GM04503 (cell line): ENCODE measurements around the gene RPP40.
"Not testable (repeated sequence)": the region's sequence is repeated elsewhere in the genome, so short reads cannot be mapped to it uniquely, and the experiment has no call there.

Experiments used
- DNase-seq: peaks from one replicate; pipeline ENCODE4 v3.0.0-alpha.2; 2012; ENCODE audit warnings: low read depth

Gene RPP40, protein sequence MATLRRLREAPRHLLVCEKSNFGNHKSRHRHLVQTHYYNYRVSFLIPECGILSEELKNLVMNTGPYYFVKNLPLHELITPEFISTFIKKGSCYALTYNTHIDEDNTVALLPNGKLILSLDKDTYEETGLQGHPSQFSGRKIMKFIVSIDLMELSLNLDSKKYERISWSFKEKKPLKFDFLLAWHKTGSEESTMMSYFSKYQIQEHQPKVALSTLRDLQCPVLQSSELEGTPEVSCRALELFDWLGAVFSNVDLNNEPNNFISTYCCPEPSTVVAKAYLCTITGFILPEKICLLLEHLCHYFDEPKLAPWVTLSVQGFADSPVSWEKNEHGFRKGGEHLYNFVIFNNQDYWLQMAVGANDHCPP

DNA sequence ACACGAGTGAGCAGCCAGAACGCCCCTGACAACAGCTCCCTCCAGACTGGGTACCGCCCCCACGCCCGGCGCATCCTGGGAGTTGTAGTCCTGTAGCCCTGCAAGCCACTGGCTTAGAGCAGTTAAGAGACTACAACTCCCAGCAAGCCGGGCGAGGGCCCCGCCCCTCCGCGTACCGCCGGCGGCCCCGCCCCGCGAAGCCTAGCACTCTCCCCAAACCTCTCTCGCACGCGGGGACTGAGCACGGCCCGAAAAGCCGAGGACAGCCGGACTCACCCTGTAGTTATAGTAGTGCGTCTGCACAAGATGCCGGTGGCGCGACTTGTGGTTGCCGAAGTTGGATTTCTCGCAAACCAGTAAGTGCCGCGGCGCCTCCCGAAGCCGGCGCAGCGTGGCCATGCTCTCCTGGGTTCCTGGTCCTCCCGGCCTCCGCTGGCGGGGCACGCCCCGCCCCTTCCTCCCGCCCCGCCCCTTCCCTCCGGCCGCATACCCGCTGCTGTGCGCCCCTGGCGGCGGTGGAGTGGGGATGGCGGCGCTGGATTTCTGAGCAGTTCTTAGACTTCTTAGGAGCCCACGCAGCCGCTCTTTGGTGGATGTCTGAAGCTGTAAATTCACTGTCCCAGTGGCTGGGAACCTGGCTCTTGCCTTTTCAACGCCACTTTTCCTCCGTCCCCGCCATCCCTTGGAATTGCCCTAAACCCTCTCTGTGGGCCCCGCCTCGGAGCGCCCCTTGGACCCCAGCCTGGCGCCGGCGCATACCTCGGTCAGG lies at the start of gene RPP40:
Gene RPP40, minus strand, starts transcription at position 434 of the 769 bp plus-strand sequence. Its CDS starts 35 bp downstream, at position 399.
- peak; percentile 69 for DNase-seq

DNA sequence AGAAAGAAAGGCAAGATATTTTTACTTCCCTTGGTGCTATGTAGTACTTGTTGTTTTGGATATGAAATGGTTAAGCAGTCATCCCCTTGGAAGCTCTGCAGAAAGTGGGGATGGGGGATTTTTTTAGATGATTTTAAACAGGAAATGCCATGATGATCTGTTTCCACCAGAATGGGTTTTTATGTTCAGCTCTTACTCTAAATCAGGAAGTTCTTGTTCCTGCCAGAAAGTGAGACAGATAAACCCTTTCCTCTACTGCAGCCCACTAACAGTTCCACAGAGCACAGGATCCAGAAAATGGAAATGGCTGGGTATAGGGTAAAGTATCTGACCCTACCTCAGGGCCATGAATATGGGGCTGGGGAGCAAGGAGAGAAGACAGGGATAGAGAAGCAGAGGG lies 49.2 kb upstream of the RPP40 start:
- no peak for DNase-seq

DNA sequence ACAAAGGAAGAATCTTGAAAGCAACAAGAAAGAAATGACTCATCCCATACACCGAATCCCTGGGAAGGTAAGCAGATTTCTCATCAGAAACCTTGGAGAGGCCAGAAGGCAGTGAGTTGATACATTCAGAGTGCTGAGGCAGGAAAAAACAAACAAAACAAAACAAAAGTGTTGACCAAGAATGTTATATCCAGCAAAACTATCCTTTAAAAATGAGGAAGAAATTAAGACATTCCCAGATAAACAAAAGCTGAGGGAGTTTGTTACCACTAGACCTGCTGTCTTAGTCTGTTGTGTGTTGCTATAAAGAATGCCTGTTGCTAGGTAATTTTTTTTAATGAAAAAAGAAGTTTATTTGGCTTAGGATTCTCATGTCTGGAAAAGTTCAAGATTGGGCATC lies 47.6 kb upstream of the RPP40 start:
- no peak for DNase-seq

DNA sequence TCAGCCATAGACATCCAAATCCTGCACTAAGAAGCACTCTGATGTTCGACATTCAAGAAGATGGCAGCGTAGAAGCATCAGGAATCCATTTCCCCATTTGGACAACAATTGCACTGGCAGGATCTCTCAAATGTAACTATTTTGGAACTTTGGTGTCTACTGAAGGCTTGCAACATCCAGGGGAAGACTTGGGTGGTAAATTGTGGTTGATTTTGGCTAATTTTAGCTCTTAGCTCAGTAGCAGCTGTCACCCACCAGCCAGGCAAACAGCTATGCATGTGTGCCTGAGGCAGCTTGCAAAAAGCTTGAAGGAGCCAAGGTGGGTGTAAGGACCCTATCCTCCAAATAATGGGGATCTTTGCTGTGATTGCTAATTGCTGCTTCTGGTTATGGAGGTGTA lies 46.2 kb upstream of the RPP40 start:
- DNase-seq: no peak

DNA sequence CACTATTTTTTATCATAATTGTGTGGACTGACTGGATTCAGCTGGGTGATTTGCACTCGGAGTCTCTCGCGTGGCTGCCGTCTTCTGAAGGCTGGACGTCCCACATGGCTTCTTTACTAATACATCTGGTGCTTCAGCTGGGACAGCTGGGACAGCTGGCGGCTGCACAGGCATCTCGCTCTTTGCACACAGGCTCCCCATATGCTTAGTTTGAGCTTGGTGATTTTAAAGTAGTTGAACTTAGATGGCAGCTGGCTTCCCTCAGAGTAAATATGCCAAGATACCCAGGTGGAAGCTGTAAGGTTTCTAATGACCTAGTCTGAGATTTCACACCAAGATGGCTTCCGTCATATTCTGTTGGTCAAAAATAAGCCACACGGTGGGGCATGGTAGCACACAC lies 42.6 kb upstream of the RPP40 start:
- DNase-seq: no peak

DNA sequence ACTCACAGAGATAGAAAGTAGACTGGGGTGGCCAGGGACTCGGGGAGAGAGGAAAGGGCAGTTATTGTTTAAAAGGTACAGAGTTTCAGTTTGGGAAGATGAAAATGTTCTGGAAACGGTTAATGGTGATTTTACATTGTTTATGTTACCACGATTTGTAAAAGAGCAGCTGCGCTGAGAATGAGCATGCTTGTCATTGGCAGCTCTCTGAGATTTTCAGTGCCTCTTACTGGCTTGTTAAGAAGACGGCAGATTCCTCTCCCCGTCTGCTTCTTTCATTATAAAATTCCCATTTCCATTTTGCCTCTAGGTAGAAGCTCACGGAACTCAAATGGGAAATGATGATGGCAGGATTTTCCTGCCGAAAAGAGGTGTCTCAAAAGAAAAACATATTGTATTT lies 41.6 kb upstream of the RPP40 start:
- no peak for DNase-seq

DNA sequence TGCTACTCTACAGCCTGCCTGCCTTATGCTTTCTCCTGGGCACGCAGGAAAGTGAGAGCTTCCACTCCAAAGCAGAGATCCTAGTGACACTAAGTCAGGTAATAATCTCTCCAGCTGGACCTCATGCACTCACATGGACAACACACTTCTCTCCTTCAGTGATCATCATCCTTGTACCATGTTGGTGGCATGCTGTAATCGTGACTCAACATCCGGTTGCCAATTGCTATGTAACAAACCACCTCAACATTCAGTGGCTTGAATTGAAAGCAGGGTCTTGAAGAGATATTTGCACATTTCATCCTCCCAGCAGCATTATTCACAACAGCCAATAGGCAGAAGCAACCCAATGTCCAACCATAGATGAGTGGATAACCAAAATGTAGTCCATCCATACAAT lies 41.0 kb upstream of the RPP40 start:
- no peak for DNase-seq

DNA sequence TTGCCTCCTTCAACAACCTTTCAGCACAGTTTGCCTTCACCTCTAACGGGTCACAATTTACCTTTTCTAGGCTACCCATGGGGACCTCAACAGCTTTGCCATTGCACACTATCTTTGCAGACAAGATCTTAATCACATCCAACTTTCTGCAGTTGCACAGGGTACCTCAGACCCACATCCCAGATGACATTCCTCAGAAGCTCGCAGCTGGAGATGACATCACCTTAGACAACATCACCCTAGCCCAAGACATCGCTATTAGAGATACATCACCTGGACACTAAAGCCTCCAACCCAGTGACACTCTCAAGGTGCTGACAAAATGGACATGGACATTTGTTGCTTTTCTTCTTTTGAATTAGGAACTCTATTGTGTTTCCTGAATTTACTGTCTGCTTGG lies 38.6 kb upstream of the RPP40 start:
- DNase-seq: no peak

DNA sequence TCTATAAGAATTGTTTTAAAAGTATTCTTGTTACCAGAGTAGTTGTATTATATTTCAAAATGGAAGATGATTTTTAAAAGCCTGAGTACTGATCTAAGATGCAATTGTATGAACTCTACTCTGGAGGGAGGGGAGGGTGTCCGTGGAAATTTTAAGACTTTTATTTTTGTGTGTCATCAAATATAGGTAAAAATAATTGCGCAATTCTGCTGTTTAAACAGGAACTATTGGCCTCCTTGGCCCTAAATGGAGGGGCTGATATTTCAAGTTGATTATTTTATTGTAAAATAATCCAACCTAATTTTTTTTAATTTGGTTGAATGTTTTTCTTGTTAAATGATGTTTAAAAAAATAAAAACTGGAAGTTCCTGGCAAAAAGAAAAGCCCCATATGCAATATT lies 38.1 kb upstream of the RPP40 start:
- DNase-seq: no peak

DNA sequence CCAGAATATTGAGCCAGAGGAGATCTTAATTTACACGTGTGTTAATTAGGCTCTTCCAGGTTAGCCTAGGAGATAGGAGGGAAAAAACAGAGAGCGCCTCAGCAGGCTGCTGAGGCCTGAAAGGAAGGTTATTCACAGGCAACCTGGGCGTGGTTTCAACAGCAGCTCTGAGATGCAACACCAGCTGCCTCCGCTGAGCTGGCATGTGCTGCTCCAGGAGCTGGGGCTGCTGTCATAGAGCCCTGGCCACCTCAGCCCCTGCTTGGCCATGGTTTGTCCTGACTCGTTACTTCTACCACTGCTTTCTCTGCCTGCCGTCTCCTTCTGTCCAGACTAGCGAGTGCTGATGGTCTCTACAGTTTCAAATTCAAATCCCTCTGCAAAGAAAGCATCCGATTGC lies 32.4 kb upstream of the RPP40 start:
- no peak for DNase-seq

DNA sequence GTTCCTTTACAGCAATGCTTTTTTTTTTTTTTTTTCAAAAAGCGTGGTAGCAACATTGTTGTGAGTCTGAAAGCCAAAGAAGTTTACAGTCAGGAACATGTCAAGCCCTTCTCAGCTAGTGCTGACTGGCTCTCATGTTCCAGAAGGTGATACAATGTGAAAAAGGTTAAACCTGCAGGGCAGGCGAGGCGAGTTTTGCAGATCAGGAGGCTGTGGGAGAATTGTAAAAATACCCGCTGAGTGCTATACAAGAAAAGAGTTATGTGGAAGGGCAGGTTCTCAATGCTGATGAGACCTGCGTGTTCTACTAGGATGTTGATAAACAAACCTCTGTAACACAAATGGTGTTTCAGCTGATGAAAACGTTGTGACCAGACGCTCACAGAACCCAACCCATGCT lies 30.9 kb upstream of the RPP40 start:
- no peak for DNase-seq

DNA sequence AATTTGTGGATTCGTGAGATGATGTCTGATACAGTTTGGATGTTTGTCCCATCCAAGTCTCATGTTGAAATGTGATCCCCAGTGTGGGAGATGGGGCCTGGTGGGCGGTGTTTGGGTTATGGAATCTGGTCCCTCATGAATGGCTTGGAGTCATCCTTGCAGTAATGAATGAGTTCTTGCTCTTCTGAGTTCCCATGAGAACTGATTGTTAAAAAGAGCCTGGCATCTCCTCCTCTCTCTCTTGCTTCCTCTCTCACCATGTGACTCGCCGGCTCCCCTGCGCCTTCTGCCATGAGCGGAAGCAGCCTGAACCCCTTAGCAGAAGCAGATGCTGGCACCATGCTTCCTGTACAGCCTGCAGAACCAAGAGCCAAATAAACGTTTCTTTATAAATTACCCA lies 30.5 kb upstream of the RPP40 start:
- DNase-seq: no peak

DNA sequence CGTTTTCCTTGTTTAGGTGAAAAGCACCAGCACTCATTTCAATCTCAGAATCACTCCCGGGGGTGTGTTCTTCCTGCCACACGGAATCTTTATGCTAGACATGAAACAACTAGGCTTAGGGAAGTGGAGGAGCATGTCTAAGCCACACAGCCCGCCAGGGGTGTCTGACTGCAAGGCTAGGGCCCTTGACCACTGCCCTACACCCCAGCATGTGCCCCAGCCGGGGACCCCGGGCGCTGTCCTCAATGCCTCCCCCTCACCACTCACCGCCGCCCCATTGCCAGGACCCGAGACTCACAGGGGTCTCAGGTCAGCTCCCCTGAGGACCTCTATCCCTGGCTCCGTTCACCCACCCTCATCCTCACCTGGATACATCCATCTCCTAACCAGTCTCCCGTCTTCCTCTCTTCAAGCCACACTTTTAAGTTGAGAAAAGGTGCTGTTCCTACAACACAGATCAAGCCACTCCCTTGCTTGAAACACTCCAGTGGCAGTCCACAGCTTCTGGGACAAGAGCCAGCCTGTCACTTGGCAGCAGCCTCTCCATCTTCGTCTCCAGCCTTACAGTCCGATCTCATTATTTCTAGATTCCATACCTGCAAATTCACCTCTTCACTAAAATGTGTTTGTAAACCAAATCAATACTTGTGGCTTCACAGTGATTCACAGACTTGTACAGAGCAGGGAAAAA lies 29.5 kb upstream of the RPP40 start:
- DNase-seq: not testable (repeated sequence)

DNA sequence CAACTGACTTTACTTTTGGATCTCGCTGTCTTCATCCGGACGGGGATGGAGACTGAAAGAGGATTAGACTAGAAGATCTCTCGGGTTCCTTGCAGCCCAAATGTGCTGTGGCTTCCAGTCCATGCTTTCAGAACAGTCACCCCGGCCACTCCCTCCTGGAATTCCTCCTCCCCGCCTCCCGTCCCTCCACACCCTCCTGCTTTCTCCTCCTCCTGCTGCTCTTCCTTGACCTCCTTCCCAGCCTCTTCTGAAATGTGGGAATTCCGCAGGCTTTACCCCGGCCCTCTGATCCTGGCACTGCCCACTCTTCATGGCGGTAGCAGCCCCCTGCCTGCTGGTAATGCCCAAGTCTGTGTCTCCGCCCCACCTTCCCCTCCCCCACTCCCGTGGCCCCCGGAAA lies 28.9 kb upstream of the RPP40 start:
- DNase-seq: not testable (repeated sequence)

DNA sequence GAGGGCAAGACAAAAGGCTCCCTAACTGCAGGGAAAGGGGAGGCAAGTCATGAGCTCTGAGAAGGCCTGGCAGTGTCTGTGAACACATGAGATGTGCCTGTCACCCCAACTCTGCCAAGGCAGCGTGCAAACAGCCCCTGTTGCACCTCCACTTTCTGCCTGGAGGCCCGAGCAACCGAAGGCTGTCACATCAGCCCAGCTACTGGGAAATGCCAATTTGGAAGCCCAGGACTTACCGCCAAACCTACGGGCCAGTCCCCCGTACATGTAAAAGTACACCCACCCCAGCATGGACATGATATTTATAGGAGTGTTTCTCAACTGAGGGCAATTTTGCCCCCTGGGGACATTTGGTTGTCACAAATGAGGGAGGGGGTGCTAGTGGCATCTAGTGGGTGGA lies 27.3 kb upstream of the RPP40 start:
- DNase-seq: no peak

DNA sequence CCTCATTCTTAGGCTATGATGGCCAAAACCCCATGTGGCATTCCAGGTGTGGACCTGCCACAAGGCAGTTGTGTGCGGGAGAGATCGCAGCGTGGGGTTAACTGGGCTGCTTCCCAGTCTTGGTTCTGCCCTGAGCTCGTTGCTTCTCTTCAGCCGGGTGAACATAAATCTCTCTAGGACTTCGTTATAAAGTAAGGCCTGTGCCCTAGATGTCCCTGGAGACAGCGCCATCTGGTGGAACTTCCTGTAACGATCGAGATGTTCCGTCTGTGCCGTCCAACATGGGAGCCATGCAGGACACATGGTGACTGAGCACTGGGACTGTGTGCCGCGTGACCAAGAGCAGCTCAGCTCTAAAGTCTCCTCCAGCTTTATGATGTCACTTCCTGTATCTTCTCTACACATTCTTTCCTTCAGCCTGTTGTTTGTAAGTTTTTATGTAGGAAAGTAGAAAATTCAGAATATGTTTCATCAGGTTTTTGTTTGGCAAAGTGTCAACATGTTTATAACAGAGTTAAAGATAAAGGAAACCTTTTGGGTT lies 26.8 kb upstream of the RPP40 start:
- peak; percentile 54 for DNase-seq

DNA sequence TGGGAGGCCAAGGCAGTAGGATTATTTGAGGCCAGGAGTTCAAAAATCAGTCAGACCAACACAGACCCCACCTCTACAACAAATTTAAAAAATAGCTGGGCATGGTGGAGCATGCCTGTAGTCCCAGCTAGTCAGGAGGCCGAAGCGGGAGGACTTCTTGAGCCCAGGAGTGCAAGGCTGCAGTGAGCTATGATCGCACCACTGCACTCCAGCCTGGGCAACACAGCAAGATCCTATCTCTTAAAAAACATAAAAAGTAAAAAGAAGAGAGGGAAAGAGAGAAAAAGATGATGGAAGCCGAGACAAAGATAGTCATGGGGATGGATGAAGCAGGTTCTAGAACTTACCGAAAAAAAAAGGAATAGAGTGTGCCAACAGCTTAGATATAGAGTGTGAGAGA lies 25.8 kb upstream of the RPP40 start:
- no peak for DNase-seq

DNA sequence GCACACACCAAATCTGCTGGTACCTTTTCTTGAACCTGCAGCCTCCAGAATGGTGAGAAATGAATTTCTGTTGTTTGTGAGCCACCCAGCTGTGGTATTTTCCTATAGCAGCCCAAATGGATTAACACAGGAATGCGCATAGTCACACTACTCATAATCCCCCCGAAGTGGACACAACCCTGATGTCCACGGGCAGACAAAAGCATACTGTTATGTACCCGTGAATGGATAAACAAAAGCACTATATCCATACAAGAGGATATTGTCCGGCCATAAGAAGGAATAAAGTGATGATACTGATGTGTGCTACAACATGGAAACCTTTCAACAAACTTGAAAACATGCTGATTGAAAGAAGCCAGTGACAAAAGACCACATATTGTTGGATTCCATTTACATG lies 25.1 kb upstream of the RPP40 start:
- DNase-seq: no peak

DNA sequence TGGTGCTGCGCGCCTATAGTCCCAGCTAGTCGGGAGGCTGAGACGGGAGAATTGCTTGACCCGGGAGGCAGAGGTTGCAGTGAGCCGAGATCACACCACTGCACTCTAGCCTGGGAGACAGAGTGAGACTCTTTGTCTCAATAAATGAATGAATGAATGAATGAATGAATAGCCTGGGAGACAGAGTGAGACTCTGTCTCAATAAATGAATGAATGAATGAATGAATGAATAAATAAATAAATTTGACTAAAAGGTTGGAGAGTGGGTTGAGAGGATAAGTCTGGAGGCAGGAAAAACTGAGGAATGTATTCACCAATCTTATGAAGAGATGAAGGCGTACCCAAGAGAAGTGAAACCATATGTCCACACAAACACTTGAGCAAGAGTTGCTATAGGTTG lies 24.5 kb upstream of the RPP40 start:
- DNase-seq: no peak

DNA sequence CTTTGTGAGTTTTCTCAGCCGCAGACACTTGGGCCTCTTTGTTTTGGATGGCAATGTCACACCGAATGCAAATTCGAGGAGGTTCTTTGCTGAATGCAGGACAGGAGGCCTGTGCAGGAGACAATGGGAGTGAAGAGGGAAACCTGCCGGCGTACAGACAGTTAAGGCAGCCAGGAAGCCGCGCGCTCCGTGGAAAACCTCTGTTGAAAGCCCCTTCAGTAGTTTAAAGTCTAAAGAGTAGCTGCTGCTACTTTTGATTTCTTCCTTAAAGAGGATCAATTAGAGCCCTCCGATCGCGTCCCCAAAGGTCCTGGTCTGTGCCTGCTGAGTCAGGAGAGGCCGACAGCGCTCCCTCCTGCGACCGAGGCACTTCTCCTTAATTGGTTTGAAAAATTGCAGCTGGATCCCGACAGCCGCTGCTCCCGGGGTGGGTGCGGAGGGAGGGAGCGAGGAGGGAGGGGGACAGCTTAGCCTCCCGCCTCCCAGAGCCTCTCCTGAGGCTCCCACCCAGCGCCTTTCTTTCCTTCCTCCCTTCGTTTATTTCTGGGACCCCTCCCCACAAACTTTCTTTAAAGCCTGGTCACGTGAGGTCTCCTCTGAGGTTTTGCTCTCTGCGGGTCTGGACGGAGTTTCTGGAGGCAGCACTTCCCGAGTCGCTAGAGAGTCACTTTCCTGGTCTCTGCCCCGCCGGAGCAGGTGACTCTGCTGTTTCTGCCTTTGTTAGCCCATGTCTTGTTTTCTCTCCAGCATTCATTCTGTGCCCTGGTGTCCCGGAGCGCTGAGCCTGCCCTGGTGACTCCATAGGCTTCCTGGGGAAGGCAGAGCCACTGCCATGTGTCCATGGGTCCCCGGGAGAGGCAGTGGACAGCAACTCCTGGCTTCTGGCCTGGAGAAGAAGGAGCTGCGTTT lies 22.3 kb upstream of the RPP40 start:
- DNase-seq: no peak

DNA sequence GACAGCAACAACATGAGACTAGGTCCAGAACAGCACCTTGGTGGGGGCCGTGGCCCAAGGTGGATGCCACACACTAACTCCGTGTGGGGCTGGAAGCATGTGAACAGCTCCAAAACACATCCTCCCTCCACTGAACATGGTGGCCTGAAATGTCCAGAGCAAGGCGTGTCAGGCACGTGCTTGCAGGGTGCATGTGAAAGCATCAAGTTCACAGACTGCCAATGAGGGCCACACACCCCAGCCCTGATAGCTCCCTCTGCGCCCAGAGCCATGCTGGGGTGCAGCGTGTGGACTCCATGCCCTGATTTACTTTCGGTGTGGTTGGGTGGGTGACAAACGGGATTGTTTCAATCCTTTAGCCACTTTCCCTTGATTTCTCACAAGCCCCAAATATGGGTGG lies 20.1 kb upstream of the RPP40 start:
- no peak for DNase-seq

DNA sequence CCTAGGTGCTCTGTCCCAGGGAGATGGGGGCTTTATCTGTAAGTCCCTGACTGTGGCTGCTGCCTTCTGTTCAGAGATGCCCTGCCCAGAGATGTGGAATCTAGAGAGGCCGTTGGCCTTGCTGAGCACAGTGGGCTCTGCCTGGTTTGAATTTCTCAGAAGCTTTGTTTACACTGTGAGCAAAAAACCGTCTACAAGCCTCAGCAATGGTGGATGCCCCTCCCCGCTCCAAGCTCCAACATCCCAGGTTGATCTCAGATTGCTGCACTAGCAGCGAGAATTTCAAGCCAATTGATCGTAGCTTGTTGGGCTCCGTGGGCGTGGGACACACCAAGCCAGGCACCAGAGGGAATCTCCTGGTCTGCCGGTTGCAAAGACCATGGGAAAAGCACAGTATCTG lies 16.3 kb upstream of the RPP40 start:
- DNase-seq: no peak
